HepG2 (cell line): ENCODE measurements around the gene MDFI. TPM values are rescaled to one million over a fixed set of nuclear protein-coding genes. Genes with fewer than 3 reads are reported as not detected.

Source experiments
- ATAC-seq: fragments of 200-7000 bp; cut with Tn5 transposase; 3 replicates; pipeline ENCODE4 v1.9.1; 2020; ENCODE audit warnings: mild to moderate bottlenecking, moderate library complexity
- BruUV-seq: library from RNA; stranded (reverse); fragments of 400-500 nt; replicated peaks from 2 replicates; lab custom pipeline; 2021; lab: Mats Ljungman, UMichigan
- CTCF ChIA-PET: fragments of 300-600 bp; formaldehyde crosslinking; extraction: SDS; loops from one replicate; lab custom pipeline; 2021; ENCODE audit warnings: low total read pairs, inconsistent platforms, low intra/inter-chr PET ratio; lab: Yijun Ruan, JAX
- POLR2A ChIA-PET: fragments of 350-600 bp; sonication (Branson Sonifier 250); formaldehyde crosslinking; loops from one replicate; lab custom pipeline; 2020; ENCODE audit warnings: antibody characterized with exemption, inconsistent platforms; lab: Yijun Ruan, JAX
- DNase-seq: peaks from one replicate; pipeline ENCODE4 v3.0.0-alpha.2; 2015; ENCODE audit warnings: low spot score
- FAIRE-seq: peaks from 3 replicates; lab custom pipeline; 2011; peaks lifted over from hg19 to GRCh38; lab: Jason Lieb, UNC
- H2AFZ ChIP-seq: one replicate; pipeline ENCODE4 v1.6.1; 2011; ENCODE audit warnings: low read length, inconsistent platforms
- H3K27ac ChIP-seq: fragments of 300-600 bp; 3 replicates; pipeline ENCODE4 v1.8.0; 2011; ENCODE audit warnings: mixed run types, mild to moderate bottlenecking, mixed read lengths, low read length, inconsistent platforms; ENCODE audit not compliant: insufficient read depth; ENCODE audit errors: extremely low read length
- H3K27me3 ChIP-seq, 2 experiments: fragments of 200-600 bp in 1 of 2; 2 replicates in 1 of 2; 3 replicates in 1 of 2; pipeline versions ENCODE4 v1.6.0 to v1.8.0; 2011; ENCODE audit warnings: low read length in 2 of 2, mild to moderate bottlenecking in 2 of 2, moderate library complexity in 2 of 2, inconsistent platforms in 1 of 2; ENCODE audit not compliant: insufficient read depth in 2 of 2, control insufficient read depth in 1 of 2
- H3K36me3 ChIP-seq, 2 experiments: fragments of 200-600 bp in 1 of 2; replicated peaks in 1 of 2; 2 replicates in 1 of 2; 3 replicates in 1 of 2; pipeline versions ENCODE4 v1.5.1 to v1.8.0; 2011; ENCODE audit warnings: low read length in 2 of 2, inconsistent platforms in 1 of 2; ENCODE audit not compliant: insufficient read depth in 2 of 2, control insufficient read depth in 1 of 2
- H3K4me1 ChIP-seq: 2 replicates; pipeline ENCODE4 v1.5.1; 2012; ENCODE audit warnings: low read length, inconsistent platforms; ENCODE audit not compliant: insufficient read depth
- H3K4me2 ChIP-seq: 2 replicates; pipeline ENCODE4 v1.6.0; 2011; ENCODE audit warnings: low read depth, low read length, inconsistent platforms
- H3K4me3 ChIP-seq, 3 experiments: fragments of 200-600 bp in 1 of 3; sonication (generic), shearing (Covaris generic) in 1 of 3; replicated peaks in 1 of 3; 2 replicates each; pipeline ENCODE4 v1.5.1; 2011 to 2016; ENCODE audit warnings: low read length in 3 of 3, inconsistent platforms in 2 of 3, low read depth in 2 of 3, mild to moderate bottlenecking in 2 of 3, control low read depth in 1 of 3, mixed read lengths in 1 of 3; ENCODE audit not compliant: insufficient read depth in 1 of 3
- H3K79me2 ChIP-seq: one replicate; pipeline ENCODE4 v1.6.1; 2011; ENCODE audit warnings: low read length, inconsistent platforms; ENCODE audit not compliant: insufficient read depth
- H3K9ac ChIP-seq: 2 replicates; pipeline ENCODE4 v1.6.0; 2011; ENCODE audit warnings: mild to moderate bottlenecking, low read depth, low read length, inconsistent platforms; ENCODE audit not compliant: insufficient read depth
- H3K9me3 ChIP-seq: 2 replicates; pipeline ENCODE4 v1.5.1; 2012; ENCODE audit warnings: mild to moderate bottlenecking, low read length
- H4K20me1 ChIP-seq: 2 replicates; pipeline ENCODE4 v1.6.0; 2011; ENCODE audit warnings: inconsistent platforms, mild to moderate bottlenecking, low read length, moderate library complexity; ENCODE audit not compliant: insufficient read depth
- ATF1 ChIP-seq: IDR thresholded peaks from 2 replicates; pipeline ENCODE4 v1.6.1; 2016; ENCODE audit warnings: mild to moderate bottlenecking, control low read depth
- BORCS8-MEF2B ChIP-seq: sonication (generic); formaldehyde crosslinking; IDR thresholded peaks from 2 replicates; pipeline ENCODE4 v1.8.0; 2022; ENCODE audit warnings: mild to moderate bottlenecking, missing genetic modification reagents
- CREB1 ChIP-seq, 2 experiments: fragments of 450-650 bp in 1 of 2; IDR thresholded peaks; 2 replicates each; pipeline ENCODE4 v1.6.1; 2016 to 2017; ENCODE audit warnings: control low read depth in 1 of 2, mild to moderate bottlenecking in 1 of 2, missing compliant biosample characterization in 1 of 2, missing genetic modification characterization in 1 of 2
- FOXA1 ChIP-seq, 2 experiments: fragments of 450-650 bp in 1 of 2; sonication (generic) in 1 of 2; formaldehyde crosslinking in 1 of 2; IDR thresholded peaks; 2 replicates each; pipeline versions ENCODE4 v1.4.0 to v1.6.1; 2016 to 2020; ENCODE audit warnings: missing genetic modification reagents in 1 of 2
- GZF1 ChIP-seq: sonication (generic); formaldehyde crosslinking; IDR thresholded peaks from 2 replicates; pipeline ENCODE4 v1.5.1; 2020; ENCODE audit warnings: mild to moderate bottlenecking, missing genetic modification reagents
- NFATC3 ChIP-seq: sonication (generic); formaldehyde crosslinking; IDR thresholded peaks from 2 replicates; pipeline ENCODE4 v1.5.1; 2020; ENCODE audit warnings: mild to moderate bottlenecking, missing genetic modification reagents
- PCBP2 ChIP-seq: fragments of 200-400 bp; formaldehyde crosslinking; optimal IDR thresholded peaks from 2 replicates; pipeline ENCODE3; 2018; ENCODE audit warnings: low read length, low read depth; ENCODE audit not compliant: poor library complexity, severe bottlenecking
- SMAD9 ChIP-seq: sonication (generic); formaldehyde crosslinking; IDR thresholded peaks from 2 replicates; pipeline ENCODE4 v1.5.1; 2020; ENCODE audit warnings: mild to moderate bottlenecking, missing genetic modification reagents
- THAP11 ChIP-seq: IDR thresholded peaks from 2 replicates; pipeline ENCODE4 v1.6.1; 2016; ENCODE audit warnings: missing biosample characterization, missing genetic modification reagents
- ZFYVE20 ChIP-seq: sonication (generic); formaldehyde crosslinking; IDR thresholded peaks from 2 replicates; pipeline ENCODE4 v1.8.0; 2023; ENCODE audit warnings: low read depth, mild to moderate bottlenecking, moderate library complexity, missing genetic modification reagents, borderline replicate concordance
- ZNF121 ChIP-seq: sonication (generic); formaldehyde crosslinking; IDR thresholded peaks from 2 replicates; pipeline ENCODE4 v1.5.0; 2020; ENCODE audit warnings: mild to moderate bottlenecking, missing genetic modification reagents
- ZNF564 ChIP-seq: sonication (generic); formaldehyde crosslinking; IDR thresholded peaks from 2 replicates; pipeline ENCODE4 v1.8.1; 2023; ENCODE audit warnings: mild to moderate bottlenecking, missing genetic modification reagents
- ZNF614 ChIP-seq: IDR thresholded peaks from 2 replicates; pipeline ENCODE4 v1.6.1; 2018; ENCODE audit warnings: missing biosample characterization, missing genetic modification reagents, inconsistent platforms, borderline replicate concordance
- ZNF709 ChIP-seq: sonication (generic); formaldehyde crosslinking; IDR thresholded peaks from 2 replicates; pipeline ENCODE4 v1.5.0; 2020; ENCODE audit warnings: mild to moderate bottlenecking, missing genetic modification reagents
- whole genome bisulfite sequencing: methylation state at CpG from one replicate; pipeline ENCODE4 v1.1.6; 2017; ENCODE audit warnings: low lambda C conversion rate; 5-methylcytosine and 5-hydroxymethylcytosine counted together
- in situ Hi-C: cut with HindIII; loops from 2 replicates; pipeline ENCODE4 v1.10.0; 2017; ENCODE audit warnings: low pct_unique_long_range_greater_than_20kb; ENCODE audit not compliant: extremely low pct_ligation_motif_present
- intact Hi-C: fragments of 100-400 bp; cut with micrococcal nuclease; formaldehyde crosslinking; loops from one replicate; pipeline ENCODE4 v1.10.0; 2022; ENCODE audit not compliant: unreplicated experiment
- polyA plus RNA-seq, 8 experiments: library from polyadenylated mRNA; depleted of rRNA in 3 of 8; stranded (reverse) in 7 of 8; unstranded in 1 of 8; fragments of >200 nt; fragmentation: Illumina TruSeq in 4 of 8; extraction: Trizol in 4 of 8; gene quantifications; 2 replicates each; pipeline versions ENCODE4 v1.2.1 to v1.2.3, GENCODE V29; 2011 to 2016; ENCODE audit warnings: low read depth in 4 of 8, missing spikeins in 1 of 8, mixed read lengths in 1 of 8; ENCODE audit not compliant: insufficient read depth in 1 of 8
- total RNA-seq, 5 experiments: library from RNA; depleted of rRNA; stranded (reverse); fragments of >200 nt; fragmentation: Illumina TruSeq; extraction: Trizol; gene quantifications; 2 replicates each; pipeline ENCODE4 v1.2.3, GENCODE V29; 2016; ENCODE audit warnings: low read depth in 1 of 5
- TF ChIP-seq, protein P1 (sequence below): sonication (generic); formaldehyde crosslinking; conservative IDR thresholded peaks from 2 replicates; pipeline ENCODE4 v1.4.0; 2020; ENCODE audit warnings: missing genetic modification reagents

Gene MDFI
- total and polyA plus RNA-seq, 2 of the 13 experiments (the other 11 are each of a cell fraction or from before 2014, with no cell fraction given): 0.28 TPM; not detected in 1

DNA sequence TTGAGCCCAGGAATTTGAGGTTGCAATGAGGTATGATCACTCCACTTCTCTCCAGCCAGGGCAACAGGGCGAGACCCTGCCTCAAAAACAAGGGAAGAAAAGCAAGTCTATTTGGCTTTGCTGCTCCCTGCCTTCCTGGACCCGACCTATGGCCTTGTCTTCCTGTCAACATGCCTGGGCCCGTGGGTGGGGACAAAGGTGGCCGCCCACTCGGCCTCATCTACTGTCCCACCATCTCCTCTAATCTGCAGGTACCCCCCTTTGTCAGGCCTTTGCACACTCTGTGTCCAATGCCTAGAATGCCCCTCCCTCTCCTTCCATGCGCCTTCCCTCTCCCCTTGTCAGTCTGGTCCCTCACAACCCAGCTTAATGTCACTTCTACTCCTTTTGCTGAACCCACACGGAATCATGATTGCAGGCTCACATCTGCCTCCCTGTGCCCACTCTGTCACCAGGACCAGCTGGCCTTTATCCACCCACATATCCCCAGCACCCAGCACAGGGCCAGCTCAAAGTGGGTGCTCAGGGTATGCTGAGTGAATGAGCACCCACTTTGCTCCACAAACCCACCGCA, 40.3 kb downstream of the MDFI start:
- no peak overlapping the region for H2AFZ ChIP-seq
- H3K4me3 ChIP-seq: no peak overlapping the region
- no TSS peak for BruUV-seq
- no peak for ATAC-seq
- no peak overlapping the region for H3K4me2 ChIP-seq
- in situ Hi-C loops: no loop called here
- POLR2A ChIA-PET: no interaction called here
- intact Hi-C loops: no loop called here
- no peak overlapping the region for H3K27ac ChIP-seq
- H3K79me2 ChIP-seq: no peaks in the 10 kb centered on the region
- H3K36me3 ChIP-seq: no peaks in the 10 kb centered on the region
- 20% methylated on average over 8 of the region's 8 CpGs for WGBS
- H4K20me1 ChIP-seq: no peaks in the 10 kb centered on the region
- peaks cover 28% of the 10 kb centered on the region for H3K4me1 ChIP-seq
- no peak overlapping the region for H3K9ac ChIP-seq
- TF ChIP-seq ZNF121 (CRISPR knock-in tag): peak; percentile 59
- 0 out of 2 replicates have a peak, but pooled peaks have one; percentile 28 for TF ChIP-seq BORCS8-MEF2B (CRISPR knock-in tag)
- no peak for TF ChIP-seq ATF1 (CRISPR knock-in tag)
- TF ChIP-seq SMAD9 (CRISPR knock-in tag): no peak
- no peak for TF ChIP-seq FOXA1 (IDR thresholded peaks at IDR 0.05)
- TF ChIP-seq FOXA1 (CRISPR knock-in tag; IDR thresholded peaks at IDR 0.05): no peak
- no peak for TF ChIP-seq ZFYVE20
- TF ChIP-seq, protein P1, sequence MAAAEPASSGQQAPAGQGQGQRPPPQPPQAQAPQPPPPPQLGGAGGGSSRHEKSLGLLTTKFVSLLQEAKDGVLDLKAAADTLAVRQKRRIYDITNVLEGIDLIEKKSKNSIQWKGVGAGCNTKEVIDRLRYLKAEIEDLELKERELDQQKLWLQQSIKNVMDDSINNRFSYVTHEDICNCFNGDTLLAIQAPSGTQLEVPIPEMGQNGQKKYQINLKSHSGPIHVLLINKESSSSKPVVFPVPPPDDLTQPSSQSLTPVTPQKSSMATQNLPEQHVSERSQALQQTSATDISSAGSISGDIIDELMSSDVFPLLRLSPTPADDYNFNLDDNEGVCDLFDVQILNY (CRISPR knock-in tag): no peak
- TF ChIP-seq CREB1 (IDR thresholded peaks at IDR 0.05): no peak
- no peak for TF ChIP-seq CREB1 (CRISPR knock-in tag; IDR thresholded peaks at IDR 0.05)
- TF ChIP-seq ZNF709 (CRISPR knock-in tag): no peak
- no peak for TF ChIP-seq PCBP2
- no peak for TF ChIP-seq NFATC3 (CRISPR knock-in tag)
- TF ChIP-seq THAP11 (CRISPR knock-in tag): no peak
- TF ChIP-seq ZNF614 (CRISPR knock-in tag): no peak
- no peak for TF ChIP-seq GZF1 (CRISPR knock-in tag)
- TF ChIP-seq ZNF564 (CRISPR knock-in tag): no peak
- no peak for FAIRE-seq
- H3K27me3 ChIP-seq: peaks cover 8 to 66% of the 10 kb centered on the region in 2 experiments; a peak in 4 of 5 replicates
- no peak for DNase-seq
- CTCF ChIA-PET: interaction anchor here (1.5 kb wide), 1 partner anchor 310 kb away, joined by 6 read pairs; no protein-coding TSS in a partner anchor
- H3K9me3 ChIP-seq: no peaks in the 10 kb centered on the region
